Peyer's patch (tissue), 4 donors: ENCODE data around the gene HSPA4. TPM values are rescaled to one million over a fixed set of nuclear protein-coding genes. Genes with fewer than 3 reads are reported as not detected.
A peak's percentile ranks its signal among the peaks of the same experiment; 100 is the strongest.

Source experiments
- DNase-seq, 3 donors: peaks; one replicate each; pipeline ENCODE4 v3.0.0-alpha.2; 2017 to 2019
- H3K27ac ChIP-seq, 4 donors: fragments of 200-600 bp; sonication (generic); one replicate each; pipeline ENCODE4 v1.5.1; 2016 to 2019
- H3K27me3 ChIP-seq, 2 donors: fragments of 200-600 bp; sonication (generic); one replicate each; pipeline ENCODE4 v1.5.1; 2019
- H3K36me3 ChIP-seq, 3 donors: fragments of 200-600 bp; sonication (generic); one replicate each; pipeline ENCODE4 v1.5.1; 2016 to 2019
- H3K4me1 ChIP-seq, 4 donors: fragments of 200-600 bp; sonication (generic); one replicate each; pipeline ENCODE4 v1.5.1; 2016 to 2019
- H3K4me3 ChIP-seq, 4 donors: fragments of 200-600 bp; sonication (generic); 1 replicate in 3 of 4; 2 replicates in 1 of 4; pipeline ENCODE4 v1.5.1; 2016 to 2019; ENCODE audit warnings: mild to moderate bottlenecking in 1 of 4
- H3K9me3 ChIP-seq, 4 donors: fragments of 200-600 bp; sonication (generic); one replicate each; pipeline ENCODE4 v1.5.1; 2016 to 2019; ENCODE audit warnings: mild to moderate bottlenecking in 1 of 4
- CTCF ChIP-seq, 6 experiments: fragments of 450-650 bp in 4 of 6; fragments of 200-600 bp in 2 of 6; sonication (generic) in 1 of 6; IDR thresholded peaks; one replicate each; pipeline ENCODE4 v1.5.1; 2017 to 2019; ENCODE audit warnings: antibody characterized with exemption in 6 of 6, mild to moderate bottlenecking in 3 of 6, moderate library complexity in 1 of 6
- POLR2A ChIP-seq, 2 donors: fragments of 450-650 bp; IDR thresholded peaks; one replicate each; pipeline ENCODE4 v1.5.1; 2017; ENCODE audit warnings: antibody characterized with exemption in 2 of 2, mild to moderate bottlenecking in 2 of 2, moderate library complexity in 2 of 2
- total RNA-seq, 4 donors: library from RNA; depleted of rRNA; stranded (reverse); fragments of >200 nt; gene quantifications; one replicate each; pipeline ENCODE4 v1.1.0, GENCODE V29; 2016

The HSPA4 gene
- total RNA-seq, 4 donors from 2014 or later: 18.0 to 78.4 (median 41.4) TPM

- H3K36me3 ChIP-seq: peaks cover 0 to 10% (median 0%) of the 10 kb centered on the region in 3 donors
- DNase-seq: peak in 1 of 3 donors; percentile 36
- no peak overlapping the region for H3K27ac ChIP-seq
- H3K9me3 ChIP-seq: no peaks in the 10 kb centered on the region
- H3K4me1 ChIP-seq: peaks cover 0 to 5% (median 2%) of the 10 kb centered on the region in 4 donors
- H3K4me3 ChIP-seq: no peak overlapping the region
- TF ChIP-seq POLR2A (IDR thresholded peaks at IDR 0.05) (no peak), CTCF (IDR thresholded peaks at IDR 0.05) (no peak)
- H3K27me3 ChIP-seq: no peaks in the 10 kb centered on the region
Observed at GRCh38 chr5:133109655-133110483, 58.1 kb downstream of the HSPA4 start.

- Histone ChIP-seq H3K4me1 (peaks cover 0 to 4% (median 0%) of the 10 kb centered on the region in 4 donors), H3K36me3 (peaks cover 0 to 1% (median 0%) of the 10 kb centered on the region in 3 donors), H3K27ac (no peak overlapping the region), H3K27me3 (no peaks in the 10 kb centered on the region), H3K9me3 (no peaks in the 10 kb centered on the region), H3K4me3 (no peak overlapping the region)
- peak in 1 of 3 donors; percentile 34 for DNase-seq
- TF ChIP-seq POLR2A (IDR thresholded peaks at IDR 0.05): no peak
- no peak for TF ChIP-seq CTCF (IDR thresholded peaks at IDR 0.05)
Observed at GRCh38 chr5:133110709-133111108, 58.9 kb downstream of the HSPA4 start.

GRCh38 chr5:133111299-133111698 is 59.5 kb downstream of the HSPA4 start:
- Histone ChIP-seq H3K4me3 (no peak overlapping the region), H3K36me3 (no peaks in the 10 kb centered on the region), H3K27me3 (no peaks in the 10 kb centered on the region), H3K27ac (no peak overlapping the region), H3K4me1 (peaks cover 0 to 4% (median 0%) of the 10 kb centered on the region in 4 donors), H3K9me3 (no peaks in the 10 kb centered on the region)
- TF ChIP-seq CTCF (IDR thresholded peaks at IDR 0.05) (peak; percentile 82 to 92 (median 88)), POLR2A (IDR thresholded peaks at IDR 0.05) (no peak)
- DNase-seq: peak; percentile 79 to 93 (median 85)

- no peaks in the 10 kb centered on the region for H3K9me3 ChIP-seq
- peak in 1 of 3 donors; percentile 8 for DNase-seq
- H3K4me1 ChIP-seq: peaks cover 0 to 4% (median 0%) of the 10 kb centered on the region in 4 donors
- TF ChIP-seq CTCF (IDR thresholded peaks at IDR 0.05): no peak
- TF ChIP-seq POLR2A (IDR thresholded peaks at IDR 0.05): no peak
- H3K27ac ChIP-seq: no peak overlapping the region
- no peaks in the 10 kb centered on the region for H3K27me3 ChIP-seq
- H3K4me3 ChIP-seq: no peak overlapping the region
- H3K36me3 ChIP-seq: no peaks in the 10 kb centered on the region
Observed at GRCh38 chr5:133112026-133112660, 60.3 kb downstream of the HSPA4 start.

GRCh38 chr5:133113331-133114061 is 61.7 kb downstream of the HSPA4 start:
- H3K4me3 ChIP-seq: no peak overlapping the region
- H3K27ac ChIP-seq: no peak overlapping the region
- peak in 1 of 3 donors; percentile 34 for DNase-seq
- peaks cover 0 to 4% (median 0%) of the 10 kb centered on the region in 4 donors for H3K4me1 ChIP-seq
- H3K36me3 ChIP-seq: no peaks in the 10 kb centered on the region
- TF ChIP-seq POLR2A (IDR thresholded peaks at IDR 0.05): no peak
- no peaks in the 10 kb centered on the region for H3K9me3 ChIP-seq
- no peaks in the 10 kb centered on the region for H3K27me3 ChIP-seq
